Psoas muscle (tissue), 8 donors: Measurements from ENCODE around the gene PDCD4. TPM values are rescaled to one million over a fixed set of nuclear protein-coding genes. Genes with fewer than 3 reads are reported as not detected.

Experiments used
- ATAC-seq, 4 donors: fragments of 200-7000 bp; cut with Tn5 transposase; one replicate each; pipeline ENCODE4 v1.9.1; 2020; ENCODE audit warnings: moderate library complexity in 3 of 4, mild to moderate bottlenecking in 2 of 4
- DNase-seq, 2 donors: peaks; one replicate each; pipeline ENCODE4 v3.0.0-alpha.2; 2020
- H3K27ac ChIP-seq: fragments of 200-600 bp; one replicate; pipeline ENCODE4 v1.8.0; 2022
- H3K27me3 ChIP-seq, 3 donors: fragments of 200-600 bp in 1 of 3; one replicate each; pipeline versions ENCODE4 v1.6.1 to v1.8.0; 2013 to 2022; ENCODE audit warnings: low read length in 2 of 3, mild to moderate bottlenecking in 2 of 3, moderate library complexity in 1 of 3; ENCODE audit not compliant: insufficient read depth in 3 of 3
- H3K36me3 ChIP-seq, 2 donors: fragments of 200-600 bp in 1 of 2; one replicate each; pipeline versions ENCODE4 v1.6.1 to v1.8.0; 2013 to 2022; ENCODE audit warnings: low read depth in 1 of 2, mild to moderate bottlenecking in 1 of 2, moderate library complexity in 1 of 2; ENCODE audit not compliant: insufficient read depth in 1 of 2
- H3K4me1 ChIP-seq: fragments of 200-600 bp; one replicate; pipeline ENCODE4 v1.8.0; 2022
- H3K4me3 ChIP-seq: fragments of 200-600 bp; one replicate; pipeline ENCODE4 v1.8.0; 2022; ENCODE audit warnings: mild to moderate bottlenecking
- H3K9me3 ChIP-seq: fragments of 200-600 bp; one replicate; pipeline ENCODE4 v1.8.0; 2022
- WGBS, 3 donors: extraction: QIAGEN DNeasy Blood & Tissue Kit; methylation state at CpG; one replicate each; pipeline versions ENCODE4 v1.1.6 to v1.1.7; 2013; 5-methylcytosine and 5-hydroxymethylcytosine counted together
- intact Hi-C, 2 donors: fragments of 100-400 bp; cut with DNase I; formaldehyde crosslinking; loops; one replicate each; pipeline versions ENCODE4 v1.11.0 to v1.14.2; 2022
- polyA plus RNA-seq, 3 donors: library from polyadenylated mRNA; stranded (reverse); fragments of 200-250 nt; gene quantifications; one replicate each; pipeline ENCODE4 v1.2.3, GENCODE V29; 2013
- total RNA-seq, 4 donors: library from RNA; stranded (reverse); fragmentation: NEBNext Ultra II Directional in 2 of 4; extraction: Animal tissue kit (Norgen Biotek cat#: 25700) in 2 of 4; gene quantifications; one replicate each; pipeline versions ENCODE4 v1.2.1 to v1.2.4, GENCODE V29; 2021 to 2023
- TF ChIP-seq, protein P1 (sequence below): fragments of 200-600 bp; IDR thresholded peaks from one replicate; pipeline ENCODE4 v1.8.0; 2022; ENCODE audit warnings: antibody characterized with exemption
- donor health status: healthy with polysubstance abuse.
- donor health status: DM: no; HTN: no; CAD: no; lungs with moderate emphysema.
- donor health status: Bipolar disorder and iron deficiency.
- donor health status: healthy.
- donor health status: DM: yes; HTN: yes; CAD: no.
- donor health status: DM: no; HTN: no; CAD: no.
- donor health status: DM: no; HTN: no; CAD: no.
- donor health status: DM: yes; HTN: yes; CAD: no.

PDCD4 gene
- total and polyA plus RNA-seq, 7 donors: 7.6 to 19.7 (median 11.3) TPM

- H3K36me3 ChIP-seq: peaks cover 0 to 80% of the 10 kb centered on the region in 2 donors
- 96 to 100% (median 97%) methylated on average over 1 of the region's 1 CpG for WGBS, 3 donors
Observed at GRCh38 chr10:110887560-110887959, 15.8 kb downstream of the PDCD4 start.

GRCh38 chr10:110892602-110893288 is 21.0 kb downstream of the PDCD4 start:
- H3K36me3 ChIP-seq: peaks cover 3 to 69% of the 10 kb centered on the region in 2 donors
- no peaks in the 10 kb centered on the region for H3K9me3 ChIP-seq
- no peaks in the 10 kb centered on the region for H3K4me1 ChIP-seq
- DNase-seq (no peak), ATAC-seq (peak in 1 of 4 donors; percentile 32)
- TF ChIP-seq, protein P1, sequence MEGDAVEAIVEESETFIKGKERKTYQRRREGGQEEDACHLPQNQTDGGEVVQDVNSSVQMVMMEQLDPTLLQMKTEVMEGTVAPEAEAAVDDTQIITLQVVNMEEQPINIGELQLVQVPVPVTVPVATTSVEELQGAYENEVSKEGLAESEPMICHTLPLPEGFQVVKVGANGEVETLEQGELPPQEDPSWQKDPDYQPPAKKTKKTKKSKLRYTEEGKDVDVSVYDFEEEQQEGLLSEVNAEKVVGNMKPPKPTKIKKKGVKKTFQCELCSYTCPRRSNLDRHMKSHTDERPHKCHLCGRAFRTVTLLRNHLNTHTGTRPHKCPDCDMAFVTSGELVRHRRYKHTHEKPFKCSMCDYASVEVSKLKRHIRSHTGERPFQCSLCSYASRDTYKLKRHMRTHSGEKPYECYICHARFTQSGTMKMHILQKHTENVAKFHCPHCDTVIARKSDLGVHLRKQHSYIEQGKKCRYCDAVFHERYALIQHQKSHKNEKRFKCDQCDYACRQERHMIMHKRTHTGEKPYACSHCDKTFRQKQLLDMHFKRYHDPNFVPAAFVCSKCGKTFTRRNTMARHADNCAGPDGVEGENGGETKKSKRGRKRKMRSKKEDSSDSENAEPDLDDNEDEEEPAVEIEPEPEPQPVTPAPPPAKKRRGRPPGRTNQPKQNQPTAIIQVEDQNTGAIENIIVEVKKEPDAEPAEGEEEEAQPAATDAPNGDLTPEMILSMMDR: no peak
- no peak overlapping the region for H3K27ac ChIP-seq
- H3K27me3 ChIP-seq: no peaks in the 10 kb centered on the region
- WGBS, 3 donors: 82 to 92% (median 83%) methylated on average over 3 of the region's 3 CpGs
- no peak overlapping the region for H3K4me3 ChIP-seq
- intact Hi-C loops: loop anchor here (1.0 to 10.0 kb wide), 5 partner anchors 88 to 278 kb away; no protein-coding TSS in a partner anchor

More at GRCh38 chr10:110887560-110887959, 15.8 kb downstream of the PDCD4 start:
- Histone ChIP-seq H3K27me3 (no peaks in the 10 kb centered on the region), H3K9me3 (no peaks in the 10 kb centered on the region), H3K4me1 (no peaks in the 10 kb centered on the region), H3K27ac (no peak overlapping the region), H3K4me3 (no peak overlapping the region)
- TF ChIP-seq, protein P1: no peak
- DNase-seq (no peak), ATAC-seq (no peak)
- intact Hi-C loops: no loop called here

GRCh38 chr10:110893559-110894179 is 21.9 kb downstream of the PDCD4 start:
- WGBS, 3 donors: 25 to 29% (median 27%) methylated on average over 4 of the region's 4 CpGs
- H3K36me3 ChIP-seq: peaks cover 3 to 67% of the 10 kb centered on the region in 2 donors
- H3K27ac ChIP-seq: no peak overlapping the region
- intact Hi-C loops: loop anchor here (1.0 to 10.0 kb wide), 5 partner anchors 89 to 279 kb away; no protein-coding TSS in a partner anchor
- ATAC-seq: peak; percentile 42 to 91 (median 74)
- H3K4me3 ChIP-seq: no peak overlapping the region
- DNase-seq: no peak
- TF ChIP-seq, protein P1: peak; percentile 65
- H3K4me1 ChIP-seq: no peaks in the 10 kb centered on the region
- no peaks in the 10 kb centered on the region for H3K27me3 ChIP-seq
- H3K9me3 ChIP-seq: no peaks in the 10 kb centered on the region

- no peak overlapping the region for H3K4me3 ChIP-seq
- H3K9me3 ChIP-seq: no peaks in the 10 kb centered on the region
- H3K4me1 ChIP-seq: no peaks in the 10 kb centered on the region
- TF ChIP-seq, protein P1: no peak
- WGBS, 3 donors: 82 to 91% (median 86%) methylated on average over 1 of the region's 1 CpG
- intact Hi-C loops: loop anchor here (10.0 kb wide), 1 partner anchor 282 kb away; no protein-coding TSS in a partner anchor
- H3K27me3 ChIP-seq: no peaks in the 10 kb centered on the region
- no peak for DNase-seq
- peaks cover 3 to 76% of the 10 kb centered on the region in 2 donors for H3K36me3 ChIP-seq
- ATAC-seq: no peak
- no peak overlapping the region for H3K27ac ChIP-seq
Observed at GRCh38 chr10:110897184-110897583, 25.5 kb downstream of the PDCD4 start.
